HEK293 (cell line): ENCODE measurements around the gene SLC19A1.
A peak's percentile ranks its signal among the peaks of the same experiment; 100 is the strongest.

ENCODE experiments used
- GLI4 ChIP-seq: fragments of 450-650 bp; formaldehyde crosslinking; IDR thresholded peaks from 2 replicates; pipeline ENCODE4 v1.5.1; 2016; ENCODE audit warnings: missing biosample characterization, missing genetic modification characterization
- GLIS2 ChIP-seq: fragments of 450-650 bp; formaldehyde crosslinking; IDR thresholded peaks from 2 replicates; pipeline ENCODE4 v1.5.1; 2016; ENCODE audit warnings: missing biosample characterization, missing genetic modification characterization
- HIC1 ChIP-seq: fragments of 450-650 bp; formaldehyde crosslinking; IDR thresholded peaks from 2 replicates; pipeline ENCODE4 v1.5.1; 2016; ENCODE audit warnings: missing biosample characterization, missing genetic modification characterization
- HOXD13 ChIP-seq: sonication (generic); formaldehyde crosslinking; IDR thresholded peaks from 2 replicates; pipeline ENCODE4 v1.8.0; 2022; ENCODE audit warnings: missing genetic modification reagents, borderline replicate concordance
- MZF1 ChIP-seq: fragments of 450-650 bp; formaldehyde crosslinking; IDR thresholded peaks from 2 replicates; pipeline ENCODE4 v1.5.1; 2017; ENCODE audit warnings: missing biosample characterization, missing genetic modification characterization, borderline replicate concordance
- OSR2 ChIP-seq: fragments of 450-650 bp; formaldehyde crosslinking; IDR thresholded peaks from 2 replicates; pipeline ENCODE4 v1.5.1; 2016; ENCODE audit warnings: missing biosample characterization, missing genetic modification characterization
- SCRT2 ChIP-seq: fragments of 450-650 bp; formaldehyde crosslinking; IDR thresholded peaks from 2 replicates; pipeline ENCODE4 v1.5.1; 2016; ENCODE audit warnings: missing biosample characterization, missing genetic modification characterization
- ZBTB20 ChIP-seq: fragments of 450-650 bp; formaldehyde crosslinking; IDR thresholded peaks from 2 replicates; pipeline ENCODE4 v1.5.1; 2016; ENCODE audit warnings: missing biosample characterization, missing genetic modification characterization
- ZNF121 ChIP-seq: fragments of 450-650 bp; formaldehyde crosslinking; IDR thresholded peaks from 2 replicates; pipeline ENCODE4 v1.5.1; 2016; ENCODE audit warnings: missing biosample characterization, missing genetic modification characterization
- ZNF184 ChIP-seq: fragments of 450-650 bp; IDR thresholded peaks from 2 replicates; pipeline ENCODE4 v1.5.1; 2018; ENCODE audit warnings: missing biosample characterization, mild to moderate bottlenecking, missing genetic modification characterization
- ZNF2 ChIP-seq: fragments of 450-650 bp; formaldehyde crosslinking; IDR thresholded peaks from 2 replicates; pipeline ENCODE4 v1.5.1; 2016; ENCODE audit warnings: missing biosample characterization, missing genetic modification characterization
- ZNF23 ChIP-seq: fragments of 450-650 bp; formaldehyde crosslinking; IDR thresholded peaks from 2 replicates; pipeline ENCODE4 v1.5.1; 2016; ENCODE audit warnings: missing biosample characterization, missing genetic modification characterization, borderline replicate concordance
- ZNF394 ChIP-seq: fragments of 450-650 bp; formaldehyde crosslinking; IDR thresholded peaks from 2 replicates; pipeline ENCODE4 v1.5.1; 2016; ENCODE audit warnings: missing biosample characterization, missing genetic modification characterization, mild to moderate bottlenecking, moderate library complexity, borderline replicate concordance
- ZNF518A ChIP-seq: fragments of 450-650 bp; formaldehyde crosslinking; conservative IDR thresholded peaks from 2 replicates; pipeline ENCODE4 v1.5.1; 2016; ENCODE audit warnings: low read depth, missing biosample characterization, missing genetic modification characterization
- ZNF600 ChIP-seq: fragments of 450-650 bp; formaldehyde crosslinking; IDR thresholded peaks from 2 replicates; pipeline ENCODE4 v1.5.1; 2016; ENCODE audit warnings: missing biosample characterization, missing genetic modification characterization
- ZNF658 ChIP-seq: fragments of 450-650 bp; formaldehyde crosslinking; IDR thresholded peaks from 2 replicates; pipeline ENCODE4; 2016; ENCODE audit warnings: missing biosample characterization, missing genetic modification characterization
- ZNF747 ChIP-seq: fragments of 450-650 bp; formaldehyde crosslinking; IDR thresholded peaks from 2 replicates; pipeline ENCODE4 v1.5.1; 2016; ENCODE audit warnings: missing biosample characterization, missing genetic modification characterization
- TF ChIP-seq, protein P1 (sequence below): fragments of 450-650 bp; IDR thresholded peaks from 2 replicates; pipeline ENCODE4 v1.5.1; 2018; ENCODE audit warnings: missing biosample characterization, mild to moderate bottlenecking, missing genetic modification characterization
- TF ChIP-seq, protein P2 (sequence below): fragments of 450-650 bp; formaldehyde crosslinking; IDR thresholded peaks from 2 replicates; pipeline ENCODE4 v1.5.1; 2016; ENCODE audit warnings: missing biosample characterization, missing genetic modification characterization, borderline replicate concordance

SLC19A1 gene

DNA sequence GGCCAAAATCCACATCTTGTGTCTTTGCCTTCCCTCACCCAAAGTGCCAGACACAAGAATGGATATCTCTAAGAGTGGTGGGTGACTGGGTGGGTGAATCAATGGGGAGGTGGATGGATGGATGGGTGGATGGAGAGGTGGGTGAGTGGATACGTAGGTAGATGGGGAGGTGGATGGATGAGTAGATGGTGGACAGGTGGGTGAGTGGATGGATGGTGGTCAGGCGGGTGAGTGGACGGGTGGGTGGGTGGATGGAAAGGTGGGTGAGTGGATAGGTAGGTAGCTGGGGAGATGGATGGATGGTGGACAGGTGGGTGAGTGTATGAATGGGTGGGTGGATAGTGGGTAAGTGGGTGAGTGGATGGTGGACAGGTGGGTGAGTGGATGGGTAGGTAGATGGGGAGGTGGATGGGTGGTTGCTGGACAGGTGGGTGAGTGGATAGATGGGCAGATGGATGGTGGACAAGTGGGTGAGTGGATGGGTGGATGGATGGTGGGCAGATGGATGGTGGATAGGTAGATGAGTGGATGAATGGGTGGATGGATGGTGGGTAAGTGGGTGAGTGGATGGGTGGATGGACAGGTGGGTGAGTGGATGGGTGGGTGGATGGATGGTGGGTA is 34.2 kb downstream of the SLC19A1 start (continued):
- TF ChIP-seq ZNF518A (tag by site-specific recombination) (no peak), SCRT2 (tag by site-specific recombination) (no peak), OSR2 (tag by site-specific recombination) (no peak; the same call in 1 of the 2 replicates), GLIS2 (tag by site-specific recombination) (no peak), ZNF23 (tag by site-specific recombination) (no peak), ZNF121 (tag by site-specific recombination) (no peak), ZNF747 (tag by site-specific recombination) (no peak), ZNF2 (tag by site-specific recombination) (peak; percentile 31; the same call in 1 of the 2 replicates), HOXD13 (CRISPR knock-in tag) (no peak), GLI4 (tag by site-specific recombination) (peak; percentile 84; the same call in 1 of the 2 replicates), ZNF658 (tag by site-specific recombination) (no peak), ZBTB20 (no peak), ZNF394 (tag by site-specific recombination) (no peak), ZNF184 (tag by site-specific recombination) (no peak), ZNF600 (tag by site-specific recombination) (no peak), MZF1 (no peak), HIC1 (tag by site-specific recombination) (peak; percentile 78)
- TF ChIP-seq, protein P1, sequence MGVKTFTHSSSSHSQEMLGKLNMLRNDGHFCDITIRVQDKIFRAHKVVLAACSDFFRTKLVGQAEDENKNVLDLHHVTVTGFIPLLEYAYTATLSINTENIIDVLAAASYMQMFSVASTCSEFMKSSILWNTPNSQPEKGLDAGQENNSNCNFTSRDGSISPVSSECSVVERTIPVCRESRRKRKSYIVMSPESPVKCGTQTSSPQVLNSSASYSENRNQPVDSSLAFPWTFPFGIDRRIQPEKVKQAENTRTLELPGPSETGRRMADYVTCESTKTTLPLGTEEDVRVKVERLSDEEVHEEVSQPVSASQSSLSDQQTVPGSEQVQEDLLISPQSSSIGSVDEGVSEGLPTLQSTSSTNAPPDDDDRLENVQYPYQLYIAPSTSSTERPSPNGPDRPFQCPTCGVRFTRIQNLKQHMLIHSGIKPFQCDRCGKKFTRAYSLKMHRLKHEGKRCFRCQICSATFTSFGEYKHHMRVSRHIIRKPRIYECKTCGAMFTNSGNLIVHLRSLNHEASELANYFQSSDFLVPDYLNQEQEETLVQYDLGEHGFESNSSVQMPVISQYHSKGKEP (tag by site-specific recombination), result no peak
- TF ChIP-seq, protein P2, sequence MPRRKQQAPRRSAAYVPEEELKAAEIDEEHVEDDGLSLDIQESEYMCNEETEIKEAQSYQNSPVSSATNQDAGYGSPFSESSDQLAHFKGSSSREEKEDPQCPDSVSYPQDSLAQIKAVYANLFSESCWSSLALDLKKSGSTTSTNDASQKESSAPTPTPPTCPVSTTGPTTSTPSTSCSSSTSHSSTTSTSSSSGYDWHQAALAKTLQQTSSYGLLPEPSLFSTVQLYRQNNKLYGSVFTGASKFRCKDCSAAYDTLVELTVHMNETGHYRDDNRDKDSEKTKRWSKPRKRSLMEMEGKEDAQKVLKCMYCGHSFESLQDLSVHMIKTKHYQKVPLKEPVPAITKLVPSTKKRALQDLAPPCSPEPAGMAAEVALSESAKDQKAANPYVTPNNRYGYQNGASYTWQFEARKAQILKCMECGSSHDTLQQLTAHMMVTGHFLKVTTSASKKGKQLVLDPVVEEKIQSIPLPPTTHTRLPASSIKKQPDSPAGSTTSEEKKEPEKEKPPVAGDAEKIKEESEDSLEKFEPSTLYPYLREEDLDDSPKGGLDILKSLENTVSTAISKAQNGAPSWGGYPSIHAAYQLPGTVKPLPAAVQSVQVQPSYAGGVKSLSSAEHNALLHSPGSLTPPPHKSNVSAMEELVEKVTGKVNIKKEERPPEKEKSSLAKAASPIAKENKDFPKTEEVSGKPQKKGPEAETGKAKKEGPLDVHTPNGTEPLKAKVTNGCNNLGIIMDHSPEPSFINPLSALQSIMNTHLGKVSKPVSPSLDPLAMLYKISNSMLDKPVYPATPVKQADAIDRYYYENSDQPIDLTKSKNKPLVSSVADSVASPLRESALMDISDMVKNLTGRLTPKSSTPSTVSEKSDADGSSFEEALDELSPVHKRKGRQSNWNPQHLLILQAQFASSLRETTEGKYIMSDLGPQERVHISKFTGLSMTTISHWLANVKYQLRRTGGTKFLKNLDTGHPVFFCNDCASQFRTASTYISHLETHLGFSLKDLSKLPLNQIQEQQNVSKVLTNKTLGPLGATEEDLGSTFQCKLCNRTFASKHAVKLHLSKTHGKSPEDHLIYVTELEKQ (tag by site-specific recombination), result no peak
